Adrenal gland (tissue), 12 donors: Measurements from ENCODE around the gene SPOCK1. TPM values are rescaled to one million over a fixed set of nuclear protein-coding genes. Genes with fewer than 3 reads are reported as not detected.

Experiments
- DNase-seq, 7 donors: peaks; one replicate each; pipeline ENCODE4 v3.0.0-alpha.2; 2019 to 2020
- H3K27ac ChIP-seq, 5 donors: fragments of 200-600 bp; sonication (generic) in 4 of 5; 1 replicate in 3 of 5; 2 replicates in 2 of 5; pipeline versions ENCODE4 v1.5.1 to v1.8.0; 2016 to 2020; ENCODE audit warnings: mild to moderate bottlenecking in 1 of 5
- H3K27me3 ChIP-seq: fragments of 200-600 bp; 2 replicates; pipeline ENCODE4 v1.8.0; 2021
- H3K36me3 ChIP-seq, 2 donors: fragments of 200-600 bp; replicated peaks in 1 of 2; 1 replicate in 1 of 2; 2 replicates in 1 of 2; pipeline versions ENCODE4 v1.5.1 to v1.8.0; 2018 to 2022
- H3K4me1 ChIP-seq, 2 donors: fragments of 200-600 bp; replicated peaks in 1 of 2; 1 replicate in 1 of 2; 2 replicates in 1 of 2; pipeline versions ENCODE4 v1.5.1 to v1.8.0; 2018 to 2021
- H3K4me3 ChIP-seq, 4 donors: fragments of 200-600 bp; sonication (generic) in 3 of 4; one replicate each; pipeline ENCODE4 v1.5.1; 2016 to 2018
- H3K9me3 ChIP-seq, 3 donors: fragments of 200-600 bp; sonication (generic) in 1 of 3; replicated peaks in 1 of 3; 1 replicate in 2 of 3; 2 replicates in 1 of 3; pipeline versions ENCODE4 v1.5.1 to v1.8.0; 2016 to 2021
- POLR2A ChIP-seq, 2 donors: fragments of 450-650 bp; IDR thresholded peaks; one replicate each; pipeline ENCODE4 v1.6.1; 2017; ENCODE audit warnings: antibody characterized with exemption in 2 of 2, mild to moderate bottlenecking in 2 of 2, moderate library complexity in 1 of 2
- WGBS, 4 donors: extraction: QIAGEN DNeasy Blood & Tissue Kit in 2 of 4; methylation state at CpG; one replicate each; pipeline versions ENCODE4 v1.1.5 to v1.1.7; 2013 to 2017; 5-methylcytosine and 5-hydroxymethylcytosine counted together
- intact Hi-C, 2 donors: fragments of 100-400 bp; cut with DNase I; formaldehyde crosslinking; loops; one replicate each; pipeline versions ENCODE4 v1.14.1 to v1.15.0; 2022 to 2023
- polyA plus RNA-seq, 3 donors: library from polyadenylated mRNA; stranded (reverse); fragments of 200-250 nt in 2 of 3; fragments of 350-450 nt in 1 of 3; fragmentation: Illumina TruSeq in 1 of 3; extraction: RNeasy Lipid Tissue Mini Kit (QIAGEN cat#74804) in 1 of 3; gene quantifications; one replicate each; pipeline ENCODE4 v1.2.3, GENCODE V29; 2013 to 2014
- total RNA-seq, 9 donors: library from RNA; depleted of rRNA in 4 of 9; stranded (reverse); fragments of >200 nt in 4 of 9; fragments of 120-200 nt in 1 of 9; fragmentation: NEBNext Ultra II Directional in 1 of 9; extraction: Animal tissue kit (Norgen Biotek cat#: 25700) in 1 of 9; gene quantifications; one replicate each; pipeline versions ENCODE4 v1.1.0 to v1.2.4, GENCODE V29; 2013 to 2023
- TF ChIP-seq, protein P1 (sequence below), 6 experiments: fragments of 450-650 bp in 4 of 6; fragments of 200-600 bp in 2 of 6; sonication (generic) in 1 of 6; IDR thresholded peaks; 1 replicate in 5 of 6; 2 replicates in 1 of 6; pipeline versions ENCODE4 v1.5.1 to v1.8.0; 2016 to 2021; ENCODE audit warnings: antibody characterized with exemption in 6 of 6, mild to moderate bottlenecking in 2 of 6, moderate library complexity in 1 of 6
- donor health status: healthy with polysubstance abuse.
- donor health status: Bipolar disorder and iron deficiency.
- donor health status: DM: yes; HTN: yes; CAD: no.
- donor health status: DM: no; HTN: no; CAD: no.
- donor health status: DM: no; HTN: no; CAD: no.
- donor health status: DM: yes; HTN: yes; CAD: no.

The SPOCK1 gene
- total and polyA plus RNA-seq, 12 donors, result 5.4 to 102 (median 55.6) TPM

DNA sequence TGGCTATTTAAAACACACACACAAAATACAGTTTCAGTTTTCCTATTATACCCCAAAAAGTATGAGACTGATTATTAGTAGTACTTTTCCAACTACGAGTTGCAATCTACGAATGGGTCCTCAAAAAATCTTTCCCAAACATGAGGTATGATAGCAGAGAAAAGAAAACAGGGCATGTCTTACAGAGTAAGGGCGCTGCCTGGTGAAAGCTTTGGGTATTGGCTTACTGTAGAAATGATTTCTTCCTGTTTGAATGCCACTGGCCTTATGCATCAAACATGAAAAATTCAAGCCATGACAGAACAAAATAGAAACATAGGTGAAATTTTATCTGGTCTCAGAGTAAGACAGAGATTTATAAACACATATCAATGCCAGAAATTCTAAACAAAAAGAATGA lies 448.0 kb downstream of the SPOCK1 start:
- intact Hi-C loops, result no loop called here
- no peak for TF ChIP-seq POLR2A (IDR thresholded peaks at IDR 0.05)
- TF ChIP-seq, protein P1, sequence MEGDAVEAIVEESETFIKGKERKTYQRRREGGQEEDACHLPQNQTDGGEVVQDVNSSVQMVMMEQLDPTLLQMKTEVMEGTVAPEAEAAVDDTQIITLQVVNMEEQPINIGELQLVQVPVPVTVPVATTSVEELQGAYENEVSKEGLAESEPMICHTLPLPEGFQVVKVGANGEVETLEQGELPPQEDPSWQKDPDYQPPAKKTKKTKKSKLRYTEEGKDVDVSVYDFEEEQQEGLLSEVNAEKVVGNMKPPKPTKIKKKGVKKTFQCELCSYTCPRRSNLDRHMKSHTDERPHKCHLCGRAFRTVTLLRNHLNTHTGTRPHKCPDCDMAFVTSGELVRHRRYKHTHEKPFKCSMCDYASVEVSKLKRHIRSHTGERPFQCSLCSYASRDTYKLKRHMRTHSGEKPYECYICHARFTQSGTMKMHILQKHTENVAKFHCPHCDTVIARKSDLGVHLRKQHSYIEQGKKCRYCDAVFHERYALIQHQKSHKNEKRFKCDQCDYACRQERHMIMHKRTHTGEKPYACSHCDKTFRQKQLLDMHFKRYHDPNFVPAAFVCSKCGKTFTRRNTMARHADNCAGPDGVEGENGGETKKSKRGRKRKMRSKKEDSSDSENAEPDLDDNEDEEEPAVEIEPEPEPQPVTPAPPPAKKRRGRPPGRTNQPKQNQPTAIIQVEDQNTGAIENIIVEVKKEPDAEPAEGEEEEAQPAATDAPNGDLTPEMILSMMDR (IDR thresholded peaks at IDR 0.05), result peak in 3 of 6 experiments; percentile 21 to 29 (median 21)
- Histone ChIP-seq H3K9me3 (no peaks in the 10 kb centered on the region), H3K4me1 (no peaks in the 10 kb centered on the region), H3K27ac (no peak overlapping the region), H3K36me3 (no peaks in the 10 kb centered on the region), H3K27me3 (no peaks in the 10 kb centered on the region), H3K4me3 (no peak overlapping the region)
- 85 to 90% (median 87%) methylated on average over 3 of the region's 3 CpGs for WGBS, 4 donors
- DNase-seq, result no peak

- peaks cover 0 to 10% (median 0%) of the 10 kb centered on the region in 3 donors for H3K9me3 ChIP-seq
- intact Hi-C loops, result no loop called here
- peaks cover 0 to 3% of the 10 kb centered on the region in 2 donors for H3K4me1 ChIP-seq
- no peak overlapping the region for H3K4me3 ChIP-seq
- no peak for DNase-seq
- TF ChIP-seq, protein P1 (IDR thresholded peaks at IDR 0.05), result no peak
- no peak for TF ChIP-seq POLR2A (IDR thresholded peaks at IDR 0.05)
- no peak overlapping the region for H3K27ac ChIP-seq
- H3K36me3 ChIP-seq, result no peaks in the 10 kb centered on the region
- 67 to 74% (median 68%) methylated on average over 1 of the region's 1 CpG for WGBS, 4 donors
- no peaks in the 10 kb centered on the region for H3K27me3 ChIP-seq
These were observed 458.3 kb downstream of the SPOCK1 start for GRCh38 chr5:137040641-137041340.

- intact Hi-C loops, result no loop called here
- TF ChIP-seq POLR2A (IDR thresholded peaks at IDR 0.05), result no peak
- TF ChIP-seq, protein P1 (IDR thresholded peaks at IDR 0.05), result peak in 3 of 6 experiments; percentile 13 to 25 (median 19)
- 65 to 92% (median 71%) methylated on average over 4 of the region's 4 CpGs for WGBS, 4 donors
- no peak overlapping the region for H3K4me3 ChIP-seq
- H3K27me3 ChIP-seq, result no peaks in the 10 kb centered on the region
- H3K4me1 ChIP-seq, result peaks cover 3 to 4% of the 10 kb centered on the region in 2 donors
- H3K27ac ChIP-seq, result no peak overlapping the region
- peaks cover 0 to 10% (median 0%) of the 10 kb centered on the region in 3 donors for H3K9me3 ChIP-seq
- peak in 5 of 7 donors; percentile 20 to 61 (median 32) for DNase-seq
- H3K36me3 ChIP-seq, result no peaks in the 10 kb centered on the region
These were observed 459.1 kb downstream of the SPOCK1 start for GRCh38 chr5:137040024-137040423.

DNA sequence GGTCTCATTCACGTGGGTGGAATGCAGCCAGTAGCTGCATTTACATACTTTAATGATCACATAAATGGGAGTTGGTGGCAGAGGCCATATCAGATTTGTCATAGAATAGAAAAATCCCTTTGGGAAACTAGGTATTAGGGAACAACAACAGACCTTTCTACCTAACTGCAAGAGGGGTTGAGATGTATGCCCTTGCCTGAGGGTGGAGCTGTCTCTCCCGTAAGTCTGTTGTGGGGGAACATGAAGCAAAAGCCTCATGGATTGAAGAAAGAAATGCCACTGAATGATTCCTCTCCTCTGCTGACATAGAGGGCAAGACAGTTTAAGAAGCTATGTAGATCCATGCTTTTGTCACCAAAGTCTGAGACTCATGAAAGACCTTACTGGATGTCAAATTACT lies 461.3 kb downstream of the SPOCK1 start:
- Histone ChIP-seq H3K4me3 (no peak overlapping the region), H3K36me3 (no peaks in the 10 kb centered on the region), H3K27me3 (no peaks in the 10 kb centered on the region), H3K27ac (no peak overlapping the region), H3K9me3 (peaks cover 0 to 8% (median 0%) of the 10 kb centered on the region in 3 donors), H3K4me1 (peaks cover 3 to 4% of the 10 kb centered on the region in 2 donors)
- 73 to 87% (median 79%) methylated on average over 2 of the region's 2 CpGs for WGBS, 4 donors
- TF ChIP-seq, protein P1 (IDR thresholded peaks at IDR 0.05), result no peak
- no peak for TF ChIP-seq POLR2A (IDR thresholded peaks at IDR 0.05)
- DNase-seq, result no peak
- intact Hi-C loops, result no loop called here
